HG03064 (cell line): ENCODE measurements around the gene BPGM.

ENCODE experiments used
- ATAC-seq: cut with Tn5 transposase; IDR thresholded peaks from one replicate; pipeline ENCODE4 v1.9.1; 2021; ENCODE audit warnings: low read depth; ENCODE audit not compliant: unreplicated experiment

The BPGM gene

GRCh38 chr7:134694767-134695166, 48.1 kb downstream of the BPGM start:
- ATAC-seq = no peak

- ATAC-seq = no peak
Observed at GRCh38 chr7:134695321-134695860, 48.7 kb downstream of the BPGM start.

- no peak for ATAC-seq
Observed at GRCh38 chr7:134696261-134696660, 49.6 kb downstream of the BPGM start.

- ATAC-seq = no peak
Observed at GRCh38 chr7:134697205-134697886, 50.7 kb downstream of the BPGM start.

GRCh38 chr7:134698481-134698880, 51.8 kb downstream of the BPGM start:
- ATAC-seq = no peak

- ATAC-seq = no peak
Observed at GRCh38 chr7:134699021-134699818, 52.6 kb downstream of the BPGM start.

GRCh38 chr7:134699899-134700298, 53.2 kb downstream of the BPGM start:
- ATAC-seq = no peak

GRCh38 chr7:134701272-134701671, 54.6 kb downstream of the BPGM start:
- ATAC-seq = no peak

GRCh38 chr7:134702366-134703240, 56.0 kb downstream of the BPGM start:
- ATAC-seq = no peak

- no peak for ATAC-seq
Observed at GRCh38 chr7:134703241-134703594, 56.6 kb downstream of the BPGM start.

GRCh38 chr7:134703782-134704181, 57.1 kb downstream of the BPGM start:
- no peak for ATAC-seq

GRCh38 chr7:134704827-134705226, 58.2 kb downstream of the BPGM start:
- ATAC-seq = no peak

GRCh38 chr7:134705716-134706115, 59.1 kb downstream of the BPGM start:
- no peak for ATAC-seq

GRCh38 chr7:134706468-134706867, 59.8 kb downstream of the BPGM start:
- no peak for ATAC-seq

- ATAC-seq = no peak
Observed at GRCh38 chr7:134707663-134708378, 61.2 kb downstream of the BPGM start.

GRCh38 chr7:134708692-134709091, 62.0 kb downstream of the BPGM start:
- no peak for ATAC-seq

GRCh38 chr7:134709197-134709596, 62.5 kb downstream of the BPGM start:
- ATAC-seq = no peak

- ATAC-seq = no peak
Observed at GRCh38 chr7:134710511-134710853, 63.8 kb downstream of the BPGM start.

- ATAC-seq = no peak
Observed at GRCh38 chr7:134710854-134711624, 64.4 kb downstream of the BPGM start.

GRCh38 chr7:134712196-134712595, 65.5 kb downstream of the BPGM start:
- ATAC-seq = no peak
